ENCODE data around the gene PPP1R9A.

The PPP1R9A gene

DNA sequence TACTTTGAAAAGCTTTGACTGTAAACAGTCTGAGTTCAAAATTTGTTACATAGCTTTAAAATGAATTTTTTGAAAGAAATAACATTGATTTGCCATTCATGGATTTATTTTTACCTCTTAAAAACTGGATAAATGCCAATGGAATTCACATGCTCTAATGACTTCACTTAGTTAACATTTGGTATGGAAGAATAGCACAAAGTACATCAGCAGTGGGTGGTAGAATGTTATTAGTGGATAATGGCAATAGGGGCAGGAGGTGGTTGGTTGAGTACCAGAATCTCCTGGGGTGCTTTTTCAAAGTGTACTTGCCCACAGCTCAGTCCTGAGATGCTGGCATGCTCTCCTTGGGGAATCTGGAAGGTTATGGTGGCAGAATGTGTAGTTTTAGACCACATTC lies 4.7 kb downstream of the PPP1R9A start:
- no peak for DNase-seq

DNA sequence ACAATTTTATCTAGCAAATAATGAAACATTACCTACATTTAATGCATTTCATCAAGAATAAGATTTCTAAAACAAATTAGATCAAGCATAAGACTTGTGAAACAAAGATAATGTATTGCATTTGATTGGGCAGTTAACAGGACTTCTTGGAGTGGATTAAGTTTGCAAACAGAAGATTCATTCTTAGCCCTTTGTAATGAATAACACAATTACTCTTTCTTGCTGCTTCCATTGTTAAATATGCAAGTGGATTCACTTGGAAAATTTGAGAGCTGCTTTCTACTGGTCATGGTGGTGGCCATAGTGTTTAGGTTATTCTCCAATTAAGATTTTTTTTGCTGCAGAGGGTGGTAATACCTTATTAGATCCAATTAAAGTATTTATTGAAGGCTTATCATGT lies 6.0 kb downstream of the PPP1R9A start:
- DNase-seq: no peak

DNA sequence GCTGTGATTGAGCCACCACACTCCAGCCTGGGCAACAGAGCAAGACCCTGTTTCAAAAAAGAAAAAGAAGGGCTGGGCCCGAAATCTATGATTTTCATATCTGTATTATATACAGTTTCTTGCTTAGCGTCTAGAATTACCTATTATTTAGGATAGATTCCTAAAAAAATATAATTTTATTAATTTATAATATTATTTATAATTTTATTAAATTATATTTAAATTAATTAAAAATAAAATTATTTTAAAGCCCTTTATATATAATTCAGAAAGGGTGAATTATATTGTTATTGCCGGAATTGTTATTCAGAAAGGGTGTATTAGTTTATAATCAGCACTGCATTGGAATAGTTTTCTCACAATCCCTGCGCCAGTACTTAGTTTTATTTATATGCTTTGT lies 14.5 kb downstream of the PPP1R9A start:
- no peak for DNase-seq

DNA sequence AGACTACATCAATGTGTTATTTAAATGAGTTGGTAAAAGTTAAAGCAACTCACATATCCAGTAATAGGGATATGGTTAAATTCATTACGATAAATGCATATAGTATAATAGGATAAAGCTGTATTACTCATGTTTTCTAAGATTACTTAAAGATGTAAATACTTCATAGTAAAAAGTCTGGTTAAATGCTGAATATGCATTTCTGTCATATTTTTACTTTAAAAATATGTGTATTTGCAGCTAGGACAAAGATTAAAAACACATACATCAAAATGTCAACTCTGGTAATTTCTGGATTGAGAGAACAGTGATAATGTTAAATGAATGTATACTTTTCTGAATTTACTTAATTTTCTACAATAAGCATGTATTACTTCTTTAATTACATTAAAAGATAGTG lies 15.1 kb downstream of the PPP1R9A start:
- DNase-seq: no peak

DNA sequence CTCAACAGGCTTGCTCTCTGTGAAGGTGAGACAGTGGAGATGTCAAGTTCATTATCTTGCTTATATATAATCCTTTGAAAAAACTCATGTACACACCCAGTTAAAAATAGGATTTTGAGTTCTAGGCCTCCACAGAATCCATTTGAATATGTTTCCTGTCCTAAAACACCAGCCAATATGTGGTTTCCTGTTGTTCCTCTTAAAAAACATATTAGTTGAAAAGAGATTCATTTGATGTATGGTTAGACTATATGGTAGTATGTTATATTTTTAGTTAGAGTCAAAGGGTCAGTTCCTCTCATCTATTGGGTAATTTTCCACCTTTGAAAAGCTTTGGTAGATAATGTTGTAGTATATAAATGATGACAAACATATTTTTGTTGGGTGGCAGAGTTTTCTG lies 16.0 kb downstream of the PPP1R9A start:
- DNase-seq: no peak

DNA sequence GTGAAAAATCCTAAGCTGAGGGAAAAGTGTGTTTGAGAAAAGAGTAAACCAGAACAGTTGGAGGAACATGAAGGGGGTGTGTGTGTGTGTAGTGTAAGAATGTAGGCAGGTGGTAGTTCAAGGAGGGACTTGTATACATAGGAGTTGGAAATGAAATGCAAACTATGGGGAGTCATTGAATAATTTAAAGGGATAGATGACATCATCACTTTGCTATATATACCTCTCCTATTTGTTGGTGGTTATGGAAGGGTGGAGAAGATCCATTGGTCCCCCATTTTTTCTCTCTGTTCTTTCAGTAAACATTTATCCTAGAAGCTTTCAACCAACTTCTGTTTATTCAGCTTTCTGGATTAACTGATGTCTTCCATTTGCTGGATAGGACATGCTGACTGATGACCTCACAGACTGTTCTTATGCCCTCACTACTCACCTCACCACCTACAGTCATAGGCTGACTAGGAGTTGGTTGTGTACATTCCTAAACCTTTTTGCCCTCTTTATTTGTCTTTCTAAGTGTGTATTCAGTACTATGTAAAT lies 20.8 kb downstream of the PPP1R9A start:
- DNase-seq: no peak

DNA sequence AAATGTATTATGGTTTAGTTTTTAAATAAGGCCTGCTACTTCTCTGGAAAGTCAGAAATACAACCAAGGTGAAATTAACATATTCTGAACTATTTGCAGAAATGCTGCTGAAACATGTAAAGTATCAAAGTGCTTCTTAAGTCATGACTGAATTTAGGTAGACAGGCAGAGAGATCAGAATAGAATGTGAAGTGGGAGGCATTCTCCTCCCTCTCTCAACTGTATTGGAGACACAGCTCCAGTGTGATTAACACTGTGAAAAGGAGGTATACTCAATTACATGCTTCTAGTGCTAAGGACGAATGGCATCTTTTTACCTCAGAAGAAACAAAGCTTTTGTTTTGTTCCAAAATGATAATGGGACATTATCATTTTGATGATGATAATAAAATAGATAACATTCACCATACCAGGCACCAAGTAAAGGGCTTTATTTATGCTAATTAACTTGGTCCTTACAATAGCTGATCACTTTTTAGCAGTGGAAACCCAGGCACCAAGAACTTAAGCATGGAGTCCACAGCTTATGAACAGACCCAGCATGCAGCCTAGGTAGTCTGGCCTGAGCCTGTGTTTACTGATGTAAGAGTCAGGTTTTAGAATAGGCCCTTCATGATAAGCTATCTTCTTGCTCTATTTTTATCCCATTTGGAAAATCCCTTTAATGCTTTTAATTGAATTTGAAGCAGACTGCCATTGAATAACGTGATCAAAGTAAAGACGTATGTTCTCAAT lies 26.0 kb downstream of the PPP1R9A start:
- no peak for DNase-seq

DNA sequence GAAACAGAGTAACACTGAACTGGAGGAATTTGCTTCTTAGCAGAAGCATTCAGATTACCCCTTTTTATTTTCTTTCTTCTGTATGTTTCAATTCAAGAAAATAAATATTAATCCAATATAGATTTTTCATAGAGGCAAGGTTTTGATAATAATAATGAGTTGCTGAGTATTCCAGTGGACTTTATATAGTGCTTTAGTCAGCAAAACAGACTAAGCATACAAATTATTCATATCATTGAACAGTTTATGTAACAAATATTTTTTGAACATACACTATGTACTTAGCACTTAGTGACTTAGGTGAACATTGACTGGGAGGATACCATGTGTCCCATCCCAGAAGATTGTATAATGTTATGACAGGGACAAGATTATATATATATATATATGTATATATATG lies 32.0 kb downstream of the PPP1R9A start:
- no peak for DNase-seq

DNA sequence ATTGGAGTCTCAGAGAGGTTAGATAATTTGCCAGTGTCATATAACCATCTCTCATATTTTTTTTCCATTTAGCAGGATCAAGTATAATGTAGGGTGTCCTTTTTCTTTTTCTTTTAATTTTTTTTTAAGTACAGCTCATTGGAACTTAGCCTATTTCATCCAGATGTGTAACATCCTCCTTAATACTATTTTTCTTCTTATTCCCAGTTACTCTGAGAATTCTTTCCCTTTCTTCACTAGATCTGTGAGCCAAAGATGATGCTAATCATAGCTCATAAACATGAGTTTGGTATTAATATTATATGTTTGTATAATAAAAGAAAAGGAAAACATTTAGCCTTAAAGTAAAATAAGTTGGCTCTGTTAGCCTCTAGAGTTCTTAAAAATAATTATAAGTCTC lies 32.8 kb downstream of the PPP1R9A start:
- DNase-seq: no peak

DNA sequence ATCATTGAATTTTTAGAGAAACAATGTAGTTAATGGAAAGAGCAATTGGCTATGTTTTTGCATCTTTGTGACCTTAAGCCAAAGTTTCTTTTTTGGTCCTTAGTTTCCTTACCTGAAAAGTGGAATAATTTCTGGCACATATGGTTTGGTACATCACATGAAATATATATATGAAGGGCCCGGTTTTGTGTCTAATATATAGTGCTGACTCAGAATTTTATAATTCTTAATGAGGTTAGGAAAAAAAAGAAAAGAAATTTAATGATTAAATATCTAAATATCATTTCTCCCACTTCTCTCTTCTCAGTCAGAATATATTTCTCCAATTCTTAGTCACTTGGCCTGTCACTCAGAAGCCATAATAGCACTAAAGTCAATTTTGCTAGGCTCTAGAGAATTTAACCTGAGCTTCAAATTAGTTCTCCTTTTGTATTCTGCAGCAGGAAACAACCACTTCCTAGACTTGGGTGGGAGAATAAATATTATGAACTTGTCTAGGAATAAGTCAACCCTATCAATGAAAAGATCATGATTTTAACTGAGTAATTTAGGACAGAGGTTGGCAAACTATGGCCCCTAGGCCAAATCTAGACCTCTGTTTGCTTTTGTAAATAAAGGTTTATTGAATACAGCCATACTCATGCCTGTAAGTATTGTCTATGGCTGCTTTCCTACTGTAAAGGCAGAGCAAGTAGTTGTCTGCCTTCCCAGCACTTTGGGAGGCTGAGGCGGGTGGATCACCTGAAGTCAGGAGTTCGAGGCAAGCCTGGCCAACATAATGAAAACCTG lies 34.6 kb downstream of the PPP1R9A start:
- no peak for DNase-seq

DNA sequence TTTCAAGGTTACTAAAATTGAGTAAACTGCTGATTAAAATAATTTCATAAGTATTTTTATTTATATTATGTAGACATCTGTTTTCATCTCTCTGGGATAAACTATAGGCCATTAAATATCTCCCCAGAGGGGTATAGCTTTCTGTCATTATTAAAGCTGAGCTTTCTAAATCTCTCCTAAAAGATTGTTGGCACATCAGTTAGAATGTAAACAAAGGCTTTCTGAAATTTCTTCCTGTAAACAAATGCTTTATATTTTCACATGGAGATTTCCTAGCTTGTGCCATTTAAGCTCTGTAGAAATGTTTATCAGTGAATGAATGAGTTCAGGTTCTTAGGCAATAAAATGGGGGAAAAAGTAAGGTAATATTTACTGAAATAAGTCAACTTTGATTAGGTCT lies 35.7 kb downstream of the PPP1R9A start:
- DNase-seq: no peak

DNA sequence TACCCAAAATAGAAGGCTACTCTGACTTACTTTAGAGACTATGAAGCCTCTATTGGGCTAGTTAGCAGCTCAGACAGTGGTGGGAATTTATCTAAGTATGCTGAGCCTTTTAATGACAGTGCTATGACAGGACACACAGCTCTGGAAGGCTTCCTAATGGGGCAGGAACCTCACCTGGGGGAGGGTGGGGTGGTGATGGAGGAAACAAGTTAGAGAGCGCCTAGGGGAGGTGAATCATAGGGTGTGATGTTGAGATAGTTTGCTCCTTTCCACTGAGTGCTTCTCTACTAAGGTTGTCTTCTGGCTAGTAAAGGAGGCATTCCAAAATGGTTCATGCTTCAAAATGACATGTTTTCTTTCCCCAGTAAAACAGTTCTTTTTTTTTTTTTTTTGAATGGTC lies 42.1 kb downstream of the PPP1R9A start:
- no peak for DNase-seq

DNA sequence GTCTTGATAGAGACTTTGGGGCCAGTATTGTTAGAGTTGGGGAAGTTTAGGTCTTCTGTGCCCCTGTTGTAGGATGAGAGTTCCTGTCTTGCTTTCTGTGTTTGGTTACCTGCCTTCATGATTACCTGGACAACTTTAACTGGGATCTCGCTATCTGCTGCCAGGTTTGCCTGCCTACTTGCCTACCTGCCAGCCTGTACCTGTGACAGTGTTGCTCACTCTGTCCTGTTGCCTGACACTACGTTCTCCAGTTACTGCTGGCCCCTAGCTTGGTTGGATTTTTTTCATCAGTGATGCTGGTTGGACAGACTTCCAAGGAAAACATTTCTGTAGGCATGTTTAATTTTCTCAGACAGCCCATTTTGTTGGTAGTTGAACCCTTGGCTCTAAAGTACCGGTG lies 48.4 kb downstream of the PPP1R9A start:
- no peak for DNase-seq

DNA sequence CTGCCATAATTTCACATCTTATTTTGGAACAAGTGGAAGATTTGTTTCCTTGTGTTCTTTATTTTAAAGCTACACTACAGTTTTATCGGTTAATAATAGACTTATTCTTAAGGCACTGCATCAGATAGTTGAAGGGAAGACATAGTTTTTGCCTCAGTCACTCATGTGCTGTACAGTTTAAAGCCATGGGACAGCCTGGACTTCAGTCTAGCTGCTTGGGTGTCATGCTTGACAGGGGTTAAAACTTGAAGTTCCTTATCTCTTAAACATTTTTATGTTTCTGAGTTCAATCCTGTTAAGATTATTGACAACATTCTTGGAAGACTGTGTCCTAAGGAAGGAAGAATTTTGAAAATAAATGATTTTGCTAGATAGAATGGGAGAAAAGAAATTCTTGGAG lies 49.7 kb downstream of the PPP1R9A start:
- no peak for DNase-seq

DNA sequence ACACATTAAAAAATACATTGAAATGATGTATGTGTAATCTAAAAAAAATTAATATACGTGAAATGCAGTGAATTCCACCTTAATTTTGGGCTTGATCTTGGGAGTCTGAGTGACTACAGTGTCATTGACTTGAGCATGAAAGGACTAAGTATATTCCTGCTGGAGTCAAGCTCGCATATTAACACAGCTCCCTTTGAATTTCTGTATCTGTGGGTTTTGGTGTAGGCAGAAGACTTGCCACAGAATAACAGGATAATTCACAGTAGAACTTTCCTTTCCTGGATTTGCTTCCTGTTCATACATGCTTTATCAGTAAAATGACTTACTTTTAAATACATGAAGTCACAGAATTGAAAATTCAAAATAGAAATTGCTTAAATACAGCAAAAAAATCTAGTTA lies 55.3 kb downstream of the PPP1R9A start:
- DNase-seq: no peak

DNA sequence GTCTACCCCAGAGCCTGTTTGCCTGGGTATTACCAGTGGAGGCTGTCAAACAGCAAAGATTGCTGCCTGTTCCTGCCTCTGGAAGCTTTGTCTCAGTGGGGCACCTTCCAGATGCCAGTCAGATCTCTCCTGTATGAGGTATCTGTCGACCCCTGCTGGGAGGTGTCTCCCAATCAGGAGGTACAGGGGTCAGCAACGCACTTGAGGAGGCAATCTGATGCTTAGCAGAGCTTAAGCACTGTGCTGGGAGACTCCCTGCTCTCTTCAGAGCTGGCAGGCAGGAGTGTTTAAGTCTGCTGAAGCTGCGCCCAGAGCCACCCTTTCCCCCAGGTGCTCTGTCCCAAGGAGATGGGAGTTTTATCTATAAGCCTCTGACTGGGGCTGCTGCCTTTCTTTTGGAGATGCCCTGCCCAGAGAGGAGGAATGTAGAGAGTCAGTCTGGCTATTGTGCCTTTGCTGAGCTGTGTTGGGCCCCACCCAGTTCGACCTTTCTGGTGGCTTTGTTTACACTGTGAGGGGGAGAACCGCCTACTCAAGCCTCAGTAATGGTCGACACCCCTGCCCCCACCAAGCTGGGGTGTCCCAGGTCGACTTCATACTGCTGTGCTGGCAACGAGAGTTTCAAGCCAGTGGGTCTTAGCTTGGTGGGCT lies 62.2 kb downstream of the PPP1R9A start:
- no peak for DNase-seq

DNA sequence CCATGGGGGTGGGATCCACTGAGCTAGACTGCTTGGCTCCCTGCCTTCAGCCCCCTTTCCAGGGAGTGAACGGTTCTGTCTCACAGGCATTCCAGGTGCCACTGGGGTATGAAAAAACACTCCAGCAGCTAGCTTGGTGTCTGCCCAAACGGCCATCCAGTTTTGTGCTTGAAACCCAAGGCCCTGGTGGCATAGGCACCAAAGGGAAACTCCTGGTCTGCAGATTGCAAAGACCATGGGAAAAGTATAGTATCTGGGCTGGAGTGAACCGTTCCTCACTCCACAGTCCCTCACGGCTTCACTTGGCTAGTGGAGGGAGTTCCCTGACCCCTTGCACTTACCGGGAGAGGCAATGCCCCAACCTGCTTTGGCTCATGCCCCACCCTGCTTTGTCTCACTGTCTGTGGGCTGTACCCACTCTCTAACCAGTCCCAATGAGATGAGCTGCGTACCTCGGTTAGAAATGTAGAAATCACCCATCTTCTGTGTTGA lies 62.7 kb downstream of the PPP1R9A start:
- no peak for DNase-seq

DNA sequence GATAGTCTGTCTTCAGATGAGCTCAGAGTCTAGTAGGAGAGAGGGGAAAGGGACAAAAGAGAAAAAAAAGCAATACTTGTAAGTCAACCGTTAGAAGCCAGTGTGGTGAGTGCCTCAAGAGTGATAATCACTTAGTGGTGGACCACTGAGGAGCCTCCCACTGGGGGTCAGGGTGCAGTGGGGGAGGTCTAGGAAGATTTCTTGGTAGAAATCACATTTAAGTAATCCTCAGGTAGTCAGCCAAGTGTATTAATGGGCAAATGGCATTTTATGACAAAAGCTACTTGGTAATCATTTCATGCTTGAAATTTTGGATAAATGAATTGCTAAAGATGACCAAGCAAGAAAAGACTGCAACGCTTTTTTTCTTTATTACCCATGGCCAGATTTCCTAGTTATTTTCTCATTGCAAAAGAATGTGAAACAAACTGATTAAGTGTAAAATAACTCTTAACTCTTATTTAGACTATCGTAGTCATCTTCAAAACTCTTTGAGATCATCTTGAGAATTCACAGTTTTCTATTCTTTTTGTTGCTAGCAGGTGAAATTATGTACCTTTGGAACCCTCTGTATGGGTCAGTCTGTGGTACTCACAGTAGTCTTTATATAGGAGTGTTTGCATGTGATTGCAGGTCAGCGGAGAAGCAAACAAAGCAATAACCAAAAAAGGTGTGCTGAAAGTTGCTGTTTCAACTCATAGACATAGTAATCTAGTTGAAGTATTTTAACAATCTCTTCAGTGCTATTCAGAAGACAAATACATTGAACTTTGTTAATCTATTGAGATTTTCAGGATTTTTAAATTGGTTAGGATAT lies 63.9 kb downstream of the PPP1R9A start:
- DNase-seq: no peak

DNA sequence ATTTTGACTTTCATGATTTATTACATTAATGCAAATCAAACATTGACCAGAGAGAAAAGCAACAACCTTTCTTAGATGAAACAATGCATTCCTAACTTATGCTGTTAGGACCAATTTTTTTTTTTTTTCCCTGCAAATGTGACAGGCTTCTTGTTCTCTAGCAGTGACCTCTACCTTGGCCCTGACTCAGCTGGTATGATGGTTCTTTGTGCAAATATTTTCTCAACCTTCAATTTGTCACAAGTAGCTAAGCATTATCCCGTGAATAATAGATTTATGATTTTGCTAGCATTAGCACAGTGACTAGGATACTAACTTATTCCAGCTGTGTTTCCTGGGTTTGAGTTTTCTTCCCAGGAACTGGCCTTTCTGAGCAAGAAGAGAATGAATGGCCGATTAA lies 64.9 kb downstream of the PPP1R9A start:
- peak; percentile 49 for DNase-seq

DNA sequence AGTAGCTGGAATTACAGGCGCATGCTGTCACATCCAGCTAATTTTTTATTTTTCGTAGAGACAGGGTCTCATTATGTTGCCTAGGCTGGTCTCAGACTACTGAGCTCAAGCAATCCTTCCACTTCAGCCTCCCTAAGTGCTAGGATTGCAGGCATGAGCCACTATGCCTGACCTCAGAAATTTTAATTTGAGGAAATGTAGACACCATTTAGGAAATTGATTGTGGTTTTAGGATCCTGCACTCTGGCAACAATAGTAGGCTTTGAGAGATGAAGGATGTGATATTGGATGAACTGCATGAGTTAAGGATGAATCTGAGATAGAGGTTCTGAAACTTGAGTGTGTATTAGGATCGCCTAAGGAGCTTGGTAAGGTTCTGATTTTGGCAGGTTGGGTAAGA lies 66.5 kb downstream of the PPP1R9A start:
- no peak for DNase-seq

DNA sequence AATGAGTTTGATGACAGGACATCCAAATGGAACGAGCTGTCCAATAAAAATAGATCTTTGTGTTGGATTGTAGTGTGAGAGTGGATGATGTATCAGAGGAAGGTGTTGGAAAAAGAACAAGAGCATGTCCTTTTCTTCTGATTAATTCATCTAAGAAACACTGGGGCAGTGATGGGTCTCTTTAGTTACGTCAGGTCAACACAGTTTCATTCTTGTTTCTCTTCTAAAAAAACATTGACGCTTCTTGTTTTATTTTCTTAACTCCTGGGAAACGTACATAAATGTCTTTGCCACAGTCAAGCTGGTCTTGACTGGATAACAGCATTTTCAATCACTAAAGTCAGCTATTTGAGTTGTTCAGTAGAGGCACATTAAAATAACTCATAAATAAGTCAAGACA lies 67.0 kb downstream of the PPP1R9A start:
- DNase-seq: no peak

DNA sequence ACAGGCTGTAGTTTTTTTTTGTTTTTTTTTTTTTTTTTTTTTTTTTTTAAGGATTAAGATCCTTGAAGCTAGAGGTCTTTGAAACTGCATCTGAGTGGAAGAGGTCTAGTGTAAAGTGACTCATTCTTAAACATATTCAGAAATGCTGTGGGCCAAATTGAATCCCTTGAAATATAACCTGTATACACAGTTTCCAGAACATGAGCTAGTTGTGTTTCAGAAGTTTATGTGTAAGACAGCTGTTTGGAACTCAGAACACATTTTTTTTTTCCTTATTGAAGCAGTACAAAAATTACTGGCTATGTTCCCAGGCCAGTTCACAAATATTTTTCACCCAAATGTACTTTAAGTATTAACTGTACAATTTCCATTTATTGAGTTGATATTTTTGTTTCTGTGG lies 67.9 kb downstream of the PPP1R9A start:
- DNase-seq: no peak
